Colonic mucosa (tissue), 4 donors: ENCODE measurements around the gene POU3F1. TPM values are rescaled to one million over a fixed set of nuclear protein-coding genes. Genes with fewer than 3 reads are reported as not detected.
A peak's percentile ranks its signal among the peaks of the same experiment; 100 is the strongest.

Experiments used
- DNase-seq: peaks from one replicate; pipeline ENCODE4 v3.0.0-alpha.2; 2020
- H3K27ac ChIP-seq: fragments of 200-600 bp; one replicate; pipeline ENCODE4 v1.8.0; 2021
- H3K27me3 ChIP-seq: fragments of 200-600 bp; one replicate; pipeline ENCODE4 v1.8.0; 2021
- H3K36me3 ChIP-seq: fragments of 200-600 bp; one replicate; pipeline ENCODE4 v1.8.0; 2021
- H3K4me1 ChIP-seq: fragments of 200-600 bp; one replicate; pipeline ENCODE4 v1.8.0; 2021; ENCODE audit warnings: mild to moderate bottlenecking
- H3K4me3 ChIP-seq: fragments of 200-600 bp; one replicate; pipeline ENCODE4 v1.8.0; 2021
- H3K9ac ChIP-seq, 2 donors: one replicate each; pipeline ENCODE4 v1.7.0; 2013; ENCODE audit warnings: control low read depth in 2 of 2, low read depth in 2 of 2, low read length in 2 of 2
- H3K9me3 ChIP-seq: fragments of 200-600 bp; one replicate; pipeline ENCODE4 v1.8.0; 2021
- CTCF ChIP-seq: fragments of 200-600 bp; IDR thresholded peaks from one replicate; pipeline ENCODE4 v1.8.0; 2022; ENCODE audit warnings: antibody characterized with exemption, mild to moderate bottlenecking
- intact Hi-C: fragments of 100-400 bp; cut with DNase I; formaldehyde crosslinking; loops from one replicate; pipeline ENCODE4 v1.14.1; 2022
- total RNA-seq, 2 donors: library from RNA; stranded (reverse); fragmentation: NEBNext Ultra II Directional in 1 of 2; extraction: Animal tissue kit (Norgen Biotek cat#: 25700) in 1 of 2; gene quantifications; one replicate each; pipeline ENCODE4 v1.2.1, GENCODE V29; 2021
- donor health status: healthy.
- donor health status: DM: no; HTN: no; CAD: no.
- donor health status: DM: no; HTN: no; CAD: no.

The POU3F1 gene
- total RNA-seq, 2 donors from 2014 or later, result not detected

GRCh38 chr1:38031513-38031866 is 15.1 kb downstream of the POU3F1 start:
- Histone ChIP-seq H3K4me3 (no peak overlapping the region), H3K27me3 (no peaks in the 10 kb centered on the region), H3K9ac (no peak overlapping the region), H3K9me3 (no peaks in the 10 kb centered on the region), H3K4me1 (peaks cover 3% of the 10 kb centered on the region), H3K36me3 (no peaks in the 10 kb centered on the region), H3K27ac (no peak overlapping the region)
- TF ChIP-seq CTCF, result no peak
- DNase-seq, result no peak
- intact Hi-C loops, result no loop called here

- Histone ChIP-seq H3K9ac (no peak overlapping the region), H3K4me1 (peaks cover 3% of the 10 kb centered on the region), H3K9me3 (no peaks in the 10 kb centered on the region), H3K4me3 (no peak overlapping the region), H3K27ac (no peak overlapping the region), H3K36me3 (no peaks in the 10 kb centered on the region), H3K27me3 (no peaks in the 10 kb centered on the region)
- intact Hi-C loops, result no loop called here
- no peak for DNase-seq
- TF ChIP-seq CTCF, result no peak
Measured at GRCh38 chr1:38030596-38031512, 15.7 kb downstream of the POU3F1 start.

DNA sequence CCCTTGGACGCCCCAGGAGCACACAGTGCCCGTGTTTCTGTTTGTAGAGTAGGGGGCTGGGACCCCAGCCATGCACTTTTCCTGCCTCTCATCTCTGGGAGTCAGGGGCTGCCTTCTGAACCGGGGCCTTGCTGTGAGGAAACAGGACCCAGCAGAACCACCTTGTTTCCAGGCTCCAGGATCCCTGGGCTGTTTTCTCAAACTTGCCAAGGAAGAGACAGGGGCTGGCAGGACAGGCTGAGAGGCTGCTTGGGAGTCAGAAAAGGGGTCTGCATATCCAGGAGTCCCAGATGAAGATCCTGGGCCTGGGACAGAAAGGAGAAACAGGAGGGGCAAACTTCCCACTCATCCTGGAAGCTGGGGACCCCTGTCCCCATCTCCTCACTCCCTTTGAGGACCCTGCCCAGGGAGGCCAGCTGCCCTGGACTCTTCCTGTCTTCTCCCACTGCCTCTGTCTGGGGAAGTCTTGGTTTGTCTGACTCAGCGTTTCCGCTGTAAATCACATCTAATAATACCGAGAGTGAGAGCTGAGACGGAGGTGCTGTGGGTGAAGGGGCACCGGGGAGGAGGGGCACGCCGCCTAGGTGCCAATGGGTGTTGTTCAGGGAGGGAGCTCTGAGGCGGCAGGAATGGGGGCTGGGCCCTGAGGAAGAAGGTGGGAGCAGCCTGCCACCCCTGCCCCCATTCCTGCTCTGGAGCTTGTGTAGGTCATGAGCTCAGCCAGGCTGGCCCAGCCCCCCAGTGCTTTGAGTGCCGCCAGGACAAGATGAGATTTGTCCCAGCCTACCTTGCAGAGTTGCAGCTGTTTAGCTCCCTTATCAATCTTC is 16.7 kb downstream of the POU3F1 start:
- Histone ChIP-seq H3K9me3 (no peaks in the 10 kb centered on the region), H3K4me3 (no peak overlapping the region), H3K4me1 (peaks cover 3% of the 10 kb centered on the region), H3K9ac (peak overlapping the region in 1 of 2 donors; percentile 12), H3K27me3 (no peaks in the 10 kb centered on the region), H3K27ac (no peak overlapping the region), H3K36me3 (peaks cover 3% of the 10 kb centered on the region)
- DNase-seq, result no peak
- no peak for TF ChIP-seq CTCF
- intact Hi-C loops, result no loop called here

DNA sequence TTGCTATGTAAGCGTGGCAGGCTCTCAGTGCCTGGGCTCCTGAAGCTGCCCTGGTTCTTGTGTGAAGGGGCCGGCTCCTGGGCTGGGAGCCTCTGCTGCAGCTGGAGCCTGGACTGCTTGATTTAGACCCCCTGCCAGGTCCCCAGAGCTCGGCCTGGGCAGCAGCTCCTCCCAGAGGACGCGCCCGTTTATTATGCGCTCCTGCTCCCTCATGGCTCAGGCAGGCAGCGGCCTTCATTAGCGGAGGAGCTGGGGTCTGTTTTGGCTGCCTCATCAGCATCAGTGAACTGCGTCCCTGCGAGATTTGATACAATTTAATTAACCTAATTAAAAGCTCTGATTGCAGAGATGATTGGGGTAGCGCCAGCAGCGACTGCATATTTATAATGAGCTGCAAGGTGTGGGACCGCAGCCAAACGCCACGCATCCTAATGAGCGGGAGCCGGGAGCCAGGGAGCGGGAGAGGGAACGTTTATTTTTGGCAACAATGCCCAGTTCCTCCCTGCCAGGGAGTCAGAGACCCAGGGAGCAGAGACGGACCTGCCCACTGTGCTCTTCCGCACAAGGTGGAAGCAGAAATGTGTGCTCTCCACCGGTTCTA is 17.4 kb downstream of the POU3F1 start:
- Histone ChIP-seq H3K4me1 (peaks cover 3% of the 10 kb centered on the region), H3K9me3 (no peaks in the 10 kb centered on the region), H3K27ac (no peak overlapping the region), H3K4me3 (no peak overlapping the region), H3K9ac (no peak overlapping the region), H3K36me3 (peaks cover 3% of the 10 kb centered on the region), H3K27me3 (no peaks in the 10 kb centered on the region)
- DNase-seq, result no peak
- intact Hi-C loops, result no loop called here
- no peak for TF ChIP-seq CTCF

DNA sequence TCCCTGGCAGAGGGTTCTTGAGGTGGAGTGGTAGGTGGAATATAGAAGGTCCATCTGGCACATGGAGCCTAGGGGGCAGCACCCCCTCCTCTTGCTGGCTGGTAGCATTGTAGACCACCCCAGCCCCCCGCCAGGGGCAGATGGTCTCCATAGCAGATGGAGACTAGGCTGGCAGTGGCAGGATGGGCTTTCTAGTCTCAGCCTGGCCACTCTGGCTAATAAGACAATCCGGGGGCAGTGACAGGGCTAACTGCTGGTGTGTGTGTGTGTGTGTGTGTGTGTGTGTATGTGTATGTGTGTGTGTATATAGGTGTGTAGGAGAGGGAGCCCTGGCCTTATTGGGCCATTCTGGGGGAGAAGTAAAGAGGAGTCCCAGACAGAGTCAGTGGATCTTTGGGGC is 17.9 kb downstream of the POU3F1 start:
- TF ChIP-seq CTCF, result no peak
- no peak overlapping the region for H3K4me3 ChIP-seq
- intact Hi-C loops, result no loop called here
- no peak for DNase-seq
- no peaks in the 10 kb centered on the region for H3K9me3 ChIP-seq
- H3K27ac ChIP-seq, result no peak overlapping the region
- H3K9ac ChIP-seq, result no peak overlapping the region
- peaks cover 3% of the 10 kb centered on the region for H3K4me1 ChIP-seq
- H3K36me3 ChIP-seq, result peaks cover 3% of the 10 kb centered on the region
- H3K27me3 ChIP-seq, result no peaks in the 10 kb centered on the region
